OCI-LY7 (cell line): Measurements from ENCODE around the gene STAG2. TPM values are rescaled to one million over a fixed set of nuclear protein-coding genes. Genes with fewer than 3 reads are reported as not detected.

Source experiments
- BruUV-seq: library from RNA; stranded (reverse); fragments of 400-500 nt; replicated peaks from 2 replicates; lab custom pipeline; 2021; lab: Mats Ljungman, UMichigan
- CTCF ChIA-PET: fragments of 300-600 bp; sonication (Branson Sonifier 250); formaldehyde crosslinking; loops from one replicate; lab custom pipeline; 2022; ENCODE audit warnings: antibody characterized with exemption; ENCODE audit not compliant: unreplicated experiment; lab: Charles Lee
- POLR2A ChIA-PET: fragments of 300-600 bp; sonication (Branson Sonifier 250); formaldehyde crosslinking; loops from one replicate; lab custom pipeline; 2022; ENCODE audit warnings: antibody characterized with exemption; lab: Charles Lee
- DNase-seq: peaks from one replicate; pipeline ENCODE4 v3.0.0-alpha.2; 2015; ENCODE audit warnings: low spot score
- H2AFZ ChIP-seq: fragments of 200-600 bp; sonication (generic), shearing (Covaris generic); 2 replicates; pipeline ENCODE4 v1.6.1; 2014; ENCODE audit warnings: mild to moderate bottlenecking, antibody characterized with exemption, low read length, moderate library complexity
- H3K27ac ChIP-seq: fragments of 200-600 bp; sonication (generic); 2 replicates; pipeline ENCODE4 v1.5.1; 2014; ENCODE audit warnings: mixed run types, low read depth, mild to moderate bottlenecking, moderate library complexity, low read length, inconsistent platforms; ENCODE audit not compliant: poor library complexity, severe bottlenecking
- H3K36me3 ChIP-seq: fragments of 200-600 bp; sonication (generic); 2 replicates; pipeline ENCODE4 v1.6.1; 2014; ENCODE audit warnings: mild to moderate bottlenecking, antibody characterized with exemption, low read length, moderate library complexity, mixed read lengths; ENCODE audit not compliant: insufficient read depth
- H3K4me1 ChIP-seq: fragments of 200-600 bp; sonication (generic); 2 replicates; pipeline ENCODE4 v1.5.1; 2014; ENCODE audit warnings: mild to moderate bottlenecking, low read length; ENCODE audit not compliant: insufficient read depth, poor library complexity, severe bottlenecking
- H3K4me2 ChIP-seq: fragments of 200-600 bp; sonication (generic); 2 replicates; pipeline ENCODE4 v1.6.1; 2014; ENCODE audit warnings: mild to moderate bottlenecking, low read length
- H3K4me3 ChIP-seq: fragments of 200-600 bp; sonication (generic); 2 replicates; pipeline ENCODE4 v1.5.1; 2014; ENCODE audit warnings: mild to moderate bottlenecking, low read depth, low read length; ENCODE audit not compliant: poor library complexity, severe bottlenecking
- H3K79me2 ChIP-seq: fragments of 200-600 bp; sonication (generic); 2 replicates; pipeline ENCODE4 v1.6.1; 2016; ENCODE audit warnings: low read depth, mild to moderate bottlenecking, low read length, moderate library complexity, mixed read lengths; ENCODE audit not compliant: insufficient read depth
- H3K9me2 ChIP-seq: fragments of 200-600 bp; sonication (generic); 2 replicates; pipeline ENCODE4 v1.6.1; 2016; ENCODE audit warnings: mild to moderate bottlenecking, low read length, mixed read lengths; ENCODE audit not compliant: insufficient read depth
- H3K9me3 ChIP-seq: fragments of 200-600 bp; sonication (generic); 2 replicates; pipeline ENCODE4 v1.6.1; 2014; ENCODE audit warnings: mild to moderate bottlenecking, mixed run types, low read length, mixed read lengths
- H4K20me1 ChIP-seq: fragments of 200-600 bp; sonication (generic); 2 replicates; pipeline ENCODE4 v1.6.1; 2014; ENCODE audit warnings: mild to moderate bottlenecking, antibody characterized with exemption, low read length, moderate library complexity, mixed read lengths; ENCODE audit not compliant: insufficient read depth
- CTCF ChIP-seq: fragments of 200-600 bp; sonication (generic); conservative IDR thresholded peaks from 2 replicates; pipeline ENCODE4 v1.5.1; 2014; ENCODE audit warnings: mild to moderate bottlenecking, antibody characterized with exemption, low read length, moderate library complexity, mixed read lengths
- EZH2phosphoT487 ChIP-seq: fragments of 200-600 bp; sonication (generic); IDR thresholded peaks from 2 replicates; pipeline ENCODE4 v1.6.1; 2018; ENCODE audit warnings: low read depth, borderline replicate concordance, mild to moderate bottlenecking, mixed run types, antibody characterized with exemption, low read length, moderate library complexity, mixed read lengths
- intact Hi-C: fragments of 100-400 bp; cut with micrococcal nuclease; formaldehyde crosslinking; loops from one replicate; pipeline ENCODE4 v1.10.0; 2022; ENCODE audit not compliant: unreplicated experiment
- total RNA-seq, 2 experiments: library from RNA; depleted of rRNA in 1 of 2; stranded (reverse); fragments of >200 nt in 1 of 2; shearing (Covaris generic) in 1 of 2; gene quantifications; 2 replicates each; pipeline ENCODE4 v1.2.3, GENCODE V29; 2014 to 2022

Gene STAG2
- total RNA-seq, 2 experiments from 2014 or later, result 56.7 to 68.9 TPM

GRCh38 chrX:124015721-124016120 lies 54.2 kb downstream of the STAG2 start:
- no peak for DNase-seq
- CTCF ChIA-PET, result no interaction called here
- no peak overlapping the region for H3K4me3 ChIP-seq
- POLR2A ChIA-PET, result interaction anchor here (0.5 kb wide), 1 partner anchor 32 kb away, joined by 3 read pairs; no protein-coding TSS in a partner anchor
- no TSS peak for BruUV-seq
- intact Hi-C loops, result no loop called here
- H3K27ac ChIP-seq, result no peak overlapping the region
- no peaks in the 10 kb centered on the region for H3K4me1 ChIP-seq
- H3K9me2 ChIP-seq, result no peaks in the 10 kb centered on the region
- no peak overlapping the region for H3K4me2 ChIP-seq
- peaks cover 79% of the 10 kb centered on the region for H3K79me2 ChIP-seq
- no peaks in the 10 kb centered on the region for H3K9me3 ChIP-seq
- TF ChIP-seq CTCF, result no peak
- no peak for TF ChIP-seq EZH2phosphoT487
- no peak overlapping the region for H2AFZ ChIP-seq
- no peaks in the 10 kb centered on the region for H4K20me1 ChIP-seq
- no peaks in the 10 kb centered on the region for H3K36me3 ChIP-seq

DNA sequence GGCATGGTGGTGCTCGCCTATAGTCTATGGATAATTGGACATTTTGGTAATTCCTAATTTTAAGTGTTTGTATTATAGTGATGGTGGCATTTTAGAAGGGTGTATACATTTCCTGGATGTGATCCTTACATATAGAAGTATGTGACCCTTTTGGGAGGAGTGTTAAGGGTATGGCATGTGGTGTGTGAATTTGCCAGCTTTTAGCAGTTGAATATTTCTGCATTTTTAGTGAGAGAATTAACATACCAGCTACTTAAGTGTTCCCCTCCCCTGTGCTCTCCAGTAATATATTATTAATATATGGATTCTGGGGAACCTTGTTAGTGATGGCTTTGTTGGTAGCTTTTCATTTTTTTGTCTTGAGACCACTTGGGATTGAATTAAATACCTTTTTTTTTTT lies 55.3 kb downstream of the STAG2 start:
- Histone ChIP-seq H3K9me2 (no peaks in the 10 kb centered on the region), H3K4me2 (no peak overlapping the region), H3K9me3 (no peaks in the 10 kb centered on the region), H3K79me2 (peaks cover 78% of the 10 kb centered on the region), H3K36me3 (no peaks in the 10 kb centered on the region), H4K20me1 (no peaks in the 10 kb centered on the region), H2AFZ (no peak overlapping the region), H3K4me1 (no peaks in the 10 kb centered on the region), H3K27ac (no peak overlapping the region), H3K4me3 (no peak overlapping the region)
- CTCF ChIA-PET, result no interaction called here
- POLR2A ChIA-PET, result interaction anchor here (0.9 kb wide), 1 partner anchor 13 kb away, joined by 3 read pairs; no protein-coding TSS in a partner anchor
- no peak for TF ChIP-seq EZH2phosphoT487
- no peak for TF ChIP-seq CTCF
- BruUV-seq, result no TSS peak
- intact Hi-C loops, result no loop called here
- no peak for DNase-seq

DNA sequence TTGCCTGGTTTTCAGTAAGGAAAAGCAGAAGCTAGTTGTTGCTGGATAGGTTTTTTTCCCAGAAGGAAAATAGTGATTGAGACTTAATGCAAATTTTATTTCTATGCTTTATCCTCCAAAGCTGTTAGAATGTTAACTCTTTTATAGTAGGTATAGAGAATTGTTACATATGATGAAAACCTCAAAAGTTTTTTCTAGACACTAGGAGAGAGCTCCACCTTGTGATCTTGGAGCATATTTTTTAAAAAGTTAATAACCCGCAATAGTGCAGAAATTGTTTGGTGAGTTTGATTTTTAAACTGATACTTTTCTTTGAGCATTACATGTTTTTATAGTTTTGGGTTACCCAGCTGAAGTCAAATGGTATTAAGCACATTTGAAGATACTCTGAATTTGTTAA lies 56.5 kb downstream of the STAG2 start:
- CTCF ChIA-PET, result no interaction called here
- peak; percentile 5 for DNase-seq
- no TSS peak for BruUV-seq

More for the DNA sequence above, 56.5 kb downstream of the STAG2 start:
- H2AFZ ChIP-seq, result no peak overlapping the region
- H3K27ac ChIP-seq, result no peak overlapping the region
- H4K20me1 ChIP-seq, result no peaks in the 10 kb centered on the region
- intact Hi-C loops, result loop anchor here (1.0 kb wide), 1 partner anchor 58 kb away; no protein-coding TSS in a partner anchor
- H3K4me3 ChIP-seq, result no peak overlapping the region
- H3K79me2 ChIP-seq, result peaks cover 73% of the 10 kb centered on the region
- no peaks in the 10 kb centered on the region for H3K9me2 ChIP-seq
- POLR2A ChIA-PET, result interaction anchor here (0.9 kb wide), 1 partner anchor 55 kb away, joined by 3 read pairs; no protein-coding TSS in a partner anchor
- H3K9me3 ChIP-seq, result no peaks in the 10 kb centered on the region
- no peaks in the 10 kb centered on the region for H3K4me1 ChIP-seq
- H3K36me3 ChIP-seq, result peaks cover 6% of the 10 kb centered on the region; the same call in 1 of the 2 replicates
- TF ChIP-seq CTCF (peak; percentile 63), EZH2phosphoT487 (no peak)
- no peak overlapping the region for H3K4me2 ChIP-seq
